NCI-H146 treated with DMSO at 0.1 percent for 48 hours (cell line): ENCODE measurements around the gene OR6B3.

Experiments used
- DNase-seq: peaks from one replicate; lab custom pipeline; 2025; ENCODE audit not compliant: unreplicated experiment; lab: John Stamatoyannopoulos, UW

The OR6B3 gene

GRCh38 chr2:240053173-240054155, at the start of gene OR6B3:
OR6B3 (minus strand) TSS chr2:240053521.
- no peak for DNase-seq

GRCh38 chr2:240098349-240098748, 45.0 kb upstream of the OR6B3 start:
- DNase-seq = no peak

- DNase-seq = no peak
Observed at GRCh38 chr2:240095556-240096523, 42.5 kb upstream of the OR6B3 start.

GRCh38 chr2:240089306-240089705, 36.0 kb upstream of the OR6B3 start:
- DNase-seq = no peak

GRCh38 chr2:240086563-240086962, 33.2 kb upstream of the OR6B3 start:
- DNase-seq = no peak

- no peak for DNase-seq
Observed at GRCh38 chr2:240078631-240079030, 25.3 kb upstream of the OR6B3 start.

GRCh38 chr2:240077442-240077841, 24.1 kb upstream of the OR6B3 start:
- DNase-seq = no peak

GRCh38 chr2:240074545-240074944, 21.2 kb upstream of the OR6B3 start:
- DNase-seq = no peak

- no peak for DNase-seq
Observed at GRCh38 chr2:240070907-240071306, 17.6 kb upstream of the OR6B3 start.

- no peak for DNase-seq
Observed at GRCh38 chr2:240069829-240070228, 16.5 kb upstream of the OR6B3 start.

GRCh38 chr2:240068193-240068592, 14.9 kb upstream of the OR6B3 start:
- DNase-seq = no peak

GRCh38 chr2:240066489-240066888, 13.2 kb upstream of the OR6B3 start:
- DNase-seq = no peak

GRCh38 chr2:240064898-240065297, 11.6 kb upstream of the OR6B3 start:
- no peak for DNase-seq

- DNase-seq = peak; percentile 21
Observed at GRCh38 chr2:240060977-240061591, 7.8 kb upstream of the OR6B3 start.

- no peak for DNase-seq
Observed at GRCh38 chr2:240056678-240057077, 3.4 kb upstream of the OR6B3 start.

- DNase-seq = no peak
Observed at GRCh38 chr2:240055177-240055917, 2.0 kb upstream of the OR6B3 start.

GRCh38 chr2:240052524-240052923, 797 bp downstream of the OR6B3 start:
- no peak for DNase-seq

GRCh38 chr2:240051697-240052096, 1.6 kb downstream of the OR6B3 start:
- no peak for DNase-seq

- no peak for DNase-seq
Observed at GRCh38 chr2:240050278-240050677, 3.0 kb downstream of the OR6B3 start.

- no peak for DNase-seq
Observed at GRCh38 chr2:240048237-240048636, 5.1 kb downstream of the OR6B3 start.
